GM18868 (cell line): ENCODE measurements around the gene STAU1.
"Not testable (repeated sequence)": the region's sequence is repeated elsewhere in the genome, so short reads cannot be mapped to it uniquely, and the experiment has no call there.

ENCODE experiments used
- ATAC-seq: cut with Tn5 transposase; IDR thresholded peaks from one replicate; pipeline ENCODE4 v1.9.1; 2021; ENCODE audit warnings: mild to moderate bottlenecking, moderate library complexity; ENCODE audit not compliant: unreplicated experiment

Gene STAU1

DNA sequence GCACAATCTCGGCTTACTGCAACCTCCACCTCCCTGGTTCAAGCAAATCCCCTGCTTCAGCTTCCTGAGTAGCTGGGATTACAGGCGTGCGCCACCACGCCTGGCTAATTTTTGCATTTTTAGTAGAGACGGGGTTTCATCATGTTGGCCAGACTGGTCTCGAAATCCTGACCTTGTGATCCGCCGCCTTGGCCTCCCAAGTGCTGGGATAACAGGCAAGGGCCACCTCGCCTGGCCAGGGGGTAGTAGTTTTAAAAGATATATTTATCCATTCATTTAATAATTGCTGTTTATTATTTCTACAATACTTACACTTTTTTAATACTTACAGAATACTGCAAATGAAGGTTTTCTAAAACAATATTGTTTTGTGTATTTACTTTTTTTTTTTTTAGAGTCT is 15.6 kb upstream of the STAU1 start:
- ATAC-seq = no peak

DNA sequence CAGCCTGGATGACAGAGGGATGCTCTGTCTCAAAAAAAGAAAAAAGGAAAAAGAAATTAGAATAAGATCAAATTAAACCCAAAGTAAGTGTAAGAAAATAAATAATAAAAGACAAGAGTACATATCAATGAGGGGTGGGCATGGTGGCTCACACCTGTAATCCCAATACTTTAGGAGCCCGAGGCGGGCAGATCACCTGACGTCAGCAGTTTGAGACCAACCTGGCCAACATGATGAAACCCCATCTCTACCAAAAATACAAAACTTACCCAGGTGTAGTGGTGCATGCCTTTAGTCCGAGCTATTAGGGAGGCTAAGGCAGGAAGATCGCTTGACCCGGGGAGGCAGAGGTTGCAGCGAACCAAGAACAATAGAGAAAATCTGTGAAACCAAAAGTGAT is 14.9 kb upstream of the STAU1 start:
- ATAC-seq = no peak

DNA sequence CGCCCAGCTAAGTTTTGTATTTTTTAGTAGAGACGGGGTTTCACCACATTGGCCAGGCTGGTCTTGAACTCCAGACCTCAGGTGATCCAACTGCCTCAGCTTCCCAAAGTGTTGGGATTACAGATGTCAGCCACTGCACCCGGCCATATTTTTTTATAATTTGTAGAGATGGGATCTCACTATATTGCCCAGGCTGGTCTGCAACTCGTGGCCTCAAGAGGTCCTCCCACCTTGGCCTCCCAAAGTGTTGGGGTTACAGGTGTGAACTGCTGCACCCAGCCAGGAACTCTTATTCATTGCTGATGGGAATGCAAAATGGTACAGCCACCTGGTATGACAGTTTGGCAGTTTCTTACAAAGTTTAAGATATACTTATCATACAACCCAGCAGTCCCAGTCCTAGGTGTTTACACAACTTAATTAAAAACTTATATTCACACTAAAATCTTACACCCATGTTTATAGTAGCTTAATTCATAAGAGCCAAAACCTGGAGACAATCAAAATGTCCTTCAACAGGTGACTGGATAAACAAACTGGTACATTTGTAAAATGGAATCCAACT is 11.7 kb upstream of the STAU1 start:
- ATAC-seq = no peak

DNA sequence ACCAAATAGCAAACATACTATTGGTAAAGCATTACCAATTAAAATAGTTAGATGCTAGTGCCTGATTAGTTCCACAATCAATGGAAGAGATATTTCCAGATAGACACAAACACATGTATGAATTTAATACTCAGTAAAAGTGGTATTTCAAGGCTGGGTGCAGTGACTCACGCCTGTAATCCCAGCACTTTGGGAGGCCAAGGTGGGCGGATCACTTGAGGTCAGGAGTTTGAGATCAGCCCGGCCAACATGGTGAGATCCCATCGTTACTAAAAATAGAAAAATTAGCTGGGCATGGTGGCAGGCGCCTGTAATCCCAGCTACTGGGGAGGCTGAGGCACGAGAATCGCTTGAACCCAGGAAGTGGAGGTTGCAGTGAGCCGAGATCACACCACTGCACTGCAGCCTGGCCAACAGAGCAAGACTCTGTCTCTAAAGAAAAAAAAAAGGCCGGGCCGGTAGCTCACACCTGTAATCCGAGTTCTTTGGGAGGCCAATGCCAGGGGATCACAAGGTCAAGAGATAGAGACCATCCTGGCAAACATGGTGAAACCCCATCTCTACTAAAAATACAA is 4.9 kb upstream of the STAU1 start:
- ATAC-seq = not testable (repeated sequence)

DNA sequence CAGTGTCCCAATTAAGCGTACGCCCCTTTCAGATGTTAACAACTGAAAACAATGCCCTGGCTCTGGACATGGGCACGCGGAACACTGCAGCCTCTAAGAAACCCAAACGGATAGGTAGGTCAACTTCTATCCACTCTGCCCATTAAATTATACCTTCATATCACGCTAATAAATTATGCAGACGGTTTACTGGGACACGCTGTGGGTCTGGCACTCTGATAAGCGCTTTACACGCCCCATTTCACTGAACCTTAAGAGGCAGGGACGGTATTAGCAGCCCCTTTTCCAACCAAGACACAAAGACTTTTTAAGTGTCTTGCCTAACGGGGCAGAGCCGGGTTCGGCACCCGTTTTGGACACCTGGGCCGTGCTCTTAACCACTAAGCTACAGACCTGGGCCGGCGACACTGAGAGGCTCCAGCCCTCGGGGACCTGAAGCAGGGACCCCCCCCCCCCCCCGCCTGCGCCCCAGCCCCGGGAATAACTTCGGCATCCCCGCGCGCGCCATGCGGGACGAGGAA is 744 bp downstream of the STAU1 start:
- ATAC-seq = no peak

DNA sequence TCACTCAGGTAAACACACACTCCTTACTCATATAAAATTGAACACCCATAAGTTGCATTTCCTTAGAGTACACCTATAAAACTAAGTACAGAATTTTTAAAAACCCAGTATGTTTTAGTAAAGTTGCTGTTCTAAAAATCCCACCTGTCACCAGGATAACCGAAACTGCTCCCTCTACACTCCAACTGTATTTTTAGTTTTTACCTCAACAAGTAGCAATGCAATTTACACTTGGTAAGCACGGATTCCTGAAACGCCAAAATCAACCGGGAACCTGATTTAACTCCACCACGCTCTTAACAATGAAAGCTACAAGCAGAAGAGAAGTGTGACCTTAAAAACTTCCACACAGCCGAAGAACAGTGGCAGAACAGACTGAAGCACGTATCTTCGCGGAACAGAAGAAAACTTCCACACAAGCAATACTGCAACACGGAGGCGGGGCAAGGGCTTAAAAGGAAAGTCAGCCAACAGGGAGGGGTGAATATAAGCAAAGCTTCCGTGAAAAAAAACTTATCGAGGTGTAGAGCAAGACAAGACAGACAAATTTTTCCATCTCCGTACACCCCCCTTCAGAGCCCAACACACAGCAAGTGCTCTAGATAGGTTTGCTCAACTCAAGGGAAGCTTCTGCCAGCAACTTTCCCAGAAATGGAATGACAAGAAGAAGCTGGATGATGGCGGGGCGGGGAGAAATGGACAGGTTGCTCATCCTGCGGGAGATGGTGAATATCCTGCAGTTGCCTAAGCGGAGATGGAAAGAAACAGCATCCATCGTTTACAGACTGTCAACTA is 1.4 kb downstream of the STAU1 start:
- ATAC-seq = peak; percentile 26

DNA sequence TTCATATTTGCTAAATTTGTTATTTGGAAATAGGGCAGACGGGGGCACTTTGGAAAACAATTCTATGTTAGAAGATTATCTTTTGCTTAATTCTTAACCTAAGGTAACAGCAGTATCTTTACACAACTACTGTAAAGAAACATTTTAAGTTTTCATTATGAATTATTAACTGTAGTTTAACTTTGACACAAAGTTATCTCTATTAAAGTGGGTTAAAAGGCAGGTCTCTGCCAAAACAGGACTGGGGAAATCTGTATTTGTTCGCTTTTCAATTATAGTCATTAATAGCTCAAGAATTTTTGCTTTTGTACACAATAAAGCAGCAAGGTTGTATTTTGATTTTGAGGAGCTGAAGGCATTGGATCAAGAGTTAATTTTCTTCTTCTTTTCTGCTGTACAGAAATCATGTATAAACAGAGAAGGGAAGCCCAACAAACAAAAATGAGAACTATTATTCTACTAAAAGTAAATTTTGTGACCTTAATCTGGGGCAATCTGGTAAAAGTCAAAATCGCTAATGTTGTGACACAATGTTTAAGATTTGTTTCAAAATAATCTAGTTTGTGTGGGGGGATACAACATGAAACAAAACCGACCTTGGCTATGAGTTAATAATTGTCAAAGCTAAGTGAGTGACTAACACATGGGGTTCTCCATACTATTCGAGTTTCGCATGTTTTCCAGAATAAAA is 2.9 kb downstream of the STAU1 start:
- ATAC-seq = no peak

DNA sequence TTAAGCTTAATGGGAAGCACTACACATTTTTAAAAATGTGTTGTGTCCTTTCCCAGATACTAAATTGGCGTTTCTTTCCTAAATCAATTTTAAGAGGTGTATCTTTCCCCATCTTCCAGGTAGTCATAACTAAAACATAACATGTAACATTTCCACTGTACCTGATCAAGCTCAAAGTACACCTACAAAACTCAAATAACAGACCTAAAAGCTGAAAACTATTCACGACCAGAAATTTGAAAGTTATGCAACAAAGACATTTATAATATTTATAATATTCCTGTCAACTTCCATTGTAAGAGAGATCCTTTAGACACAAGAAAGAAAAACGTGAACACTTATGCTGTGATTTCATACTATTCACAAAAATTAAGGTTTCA is 3.5 kb downstream of the STAU1 start:
- no peak for ATAC-seq

DNA sequence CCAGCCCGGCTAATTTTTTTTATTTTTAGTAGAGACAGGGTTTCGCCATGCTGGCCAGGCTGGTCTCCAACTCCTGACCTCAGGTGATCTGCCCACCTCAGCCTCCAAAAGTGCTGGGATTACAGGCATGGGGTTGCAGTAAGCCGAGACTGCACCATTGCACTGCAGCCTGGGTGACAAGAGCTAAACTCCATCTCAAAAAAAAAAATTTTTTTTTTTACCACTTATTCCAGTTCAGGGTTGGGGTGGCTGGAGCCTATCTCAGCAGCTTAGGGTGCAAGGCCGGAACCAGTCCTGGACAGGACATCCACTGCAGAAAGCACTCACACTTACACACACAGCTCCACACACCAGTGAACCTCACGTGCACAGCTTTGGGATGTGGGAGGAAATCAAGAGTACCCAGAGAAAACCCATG is 4.0 kb downstream of the STAU1 start:
- ATAC-seq = not testable (repeated sequence)

DNA sequence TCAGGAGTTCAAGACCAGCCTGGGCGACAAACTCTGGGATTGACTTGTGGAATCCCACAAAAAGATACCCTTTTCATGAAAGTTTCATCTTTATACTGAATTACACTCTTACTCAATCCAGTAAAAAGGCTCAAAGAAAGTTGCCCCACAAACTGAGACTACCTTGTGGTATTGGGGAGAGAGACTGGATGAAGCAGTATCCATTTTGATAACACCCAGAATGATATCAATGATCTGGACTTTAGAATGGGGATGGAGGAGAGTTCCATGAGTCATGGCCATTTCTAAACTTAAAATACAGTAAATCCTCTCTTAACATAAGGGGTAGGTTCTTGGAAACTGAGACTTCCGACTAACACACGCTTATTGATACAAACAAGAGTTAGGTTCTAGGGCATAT is 4.7 kb downstream of the STAU1 start:
- no peak for ATAC-seq

DNA sequence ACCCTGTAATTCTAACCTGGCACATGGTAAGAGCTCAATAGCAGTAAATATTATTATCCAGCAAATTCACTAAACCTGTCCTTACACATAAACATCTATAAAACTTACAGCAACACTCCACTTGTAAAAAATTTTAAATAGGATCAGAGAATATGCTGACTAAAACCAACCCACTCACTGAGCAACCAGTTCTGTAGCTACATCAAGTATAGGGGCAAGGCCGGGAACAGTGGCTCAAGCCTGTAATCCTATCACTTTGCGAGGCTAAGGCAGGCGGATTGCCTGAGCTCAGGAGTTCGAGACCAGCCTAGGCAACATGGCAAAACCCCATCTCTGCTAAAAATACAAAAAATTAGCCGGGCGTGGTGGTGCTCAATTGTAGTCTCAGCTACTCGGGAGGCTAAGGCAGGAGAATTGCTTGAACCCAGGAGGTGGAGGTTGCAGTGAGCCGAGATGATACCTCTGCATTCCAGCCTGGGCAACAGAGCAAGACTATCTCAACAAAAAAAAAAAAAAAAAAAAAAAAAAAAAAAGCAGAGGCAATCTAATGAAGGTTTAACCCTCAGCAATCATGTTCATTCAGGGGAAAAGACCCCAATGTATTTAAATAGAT is 6.8 kb downstream of the STAU1 start:
- ATAC-seq = no peak

DNA sequence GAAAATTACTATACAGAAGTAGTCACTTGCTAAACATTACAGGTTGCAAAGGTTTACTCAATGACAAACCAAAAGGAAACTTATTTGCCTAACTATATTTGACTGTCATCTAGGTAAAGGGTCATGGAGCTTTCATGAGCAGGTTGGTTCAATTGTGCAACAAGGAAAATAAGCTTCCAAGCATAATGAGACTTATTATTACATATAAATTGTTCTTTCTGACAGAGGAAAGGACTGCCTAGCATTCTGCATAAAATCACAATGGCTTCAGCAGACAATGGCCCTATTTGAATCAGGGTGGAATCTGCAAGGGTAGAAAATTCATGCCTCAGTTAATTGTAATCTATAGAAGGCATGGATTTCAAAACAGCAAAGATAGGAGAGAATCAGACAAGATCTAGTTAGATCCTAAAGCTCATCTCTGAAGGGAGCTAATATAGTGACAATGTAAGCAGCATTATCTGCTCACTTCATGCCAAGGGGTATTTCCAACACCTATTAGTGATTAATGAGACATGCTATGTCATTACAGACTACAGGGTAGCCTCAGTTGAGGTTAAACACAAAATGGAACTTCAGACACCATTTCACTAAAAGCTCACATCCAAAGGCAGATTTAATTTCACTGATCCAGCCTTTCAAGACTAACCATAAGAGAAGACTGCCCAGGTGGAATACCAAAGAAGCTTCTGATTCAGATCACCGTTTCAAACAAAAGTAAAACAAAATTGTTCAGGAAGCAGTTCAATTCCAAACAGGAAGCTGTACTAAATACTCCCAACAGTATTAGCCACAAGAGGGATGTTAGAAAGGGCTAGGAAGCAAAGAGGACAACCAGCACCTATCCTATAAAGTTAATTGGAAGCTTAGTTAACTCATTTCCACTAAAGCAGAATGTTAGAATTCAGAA is 8.5 kb downstream of the STAU1 start:
- no peak for ATAC-seq

DNA sequence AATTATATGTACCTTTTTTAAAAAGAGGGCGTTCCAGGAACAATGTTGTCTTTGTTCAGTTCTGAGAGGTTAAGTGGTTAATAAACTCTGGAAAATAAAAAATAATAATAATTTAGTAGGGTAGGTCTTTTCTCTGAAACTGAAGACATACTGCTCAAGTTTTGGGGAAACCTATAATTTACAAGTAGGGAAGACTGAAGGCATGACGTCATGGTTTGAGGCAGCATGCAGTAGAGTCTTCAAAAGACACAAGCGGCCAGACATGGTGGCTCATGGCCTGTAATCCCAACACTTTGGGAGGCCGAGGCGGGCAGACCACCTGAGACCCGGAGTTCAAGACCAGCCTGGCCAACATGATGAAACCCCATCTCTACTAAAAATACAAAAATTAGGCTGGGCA is 14.0 kb downstream of the STAU1 start:
- ATAC-seq = no peak

DNA sequence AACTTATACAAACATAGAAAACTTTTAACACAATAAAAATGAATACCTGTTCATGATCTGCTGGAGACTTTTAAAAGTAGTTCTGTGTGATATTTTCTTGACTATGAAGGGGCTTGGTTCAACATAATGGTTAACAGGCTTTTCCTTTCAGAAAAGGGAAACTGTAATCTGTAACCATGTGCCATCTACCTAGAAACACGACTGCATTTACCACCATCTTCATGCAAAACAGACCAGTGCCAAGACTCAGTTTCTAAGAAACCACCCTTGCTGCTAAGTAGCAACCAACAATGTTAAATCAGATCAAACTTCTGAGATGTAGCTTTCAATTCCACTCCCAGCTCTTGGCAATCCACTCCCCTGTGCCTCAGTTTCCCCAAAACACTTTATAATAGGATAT is 15.7 kb downstream of the STAU1 start:
- ATAC-seq = no peak

DNA sequence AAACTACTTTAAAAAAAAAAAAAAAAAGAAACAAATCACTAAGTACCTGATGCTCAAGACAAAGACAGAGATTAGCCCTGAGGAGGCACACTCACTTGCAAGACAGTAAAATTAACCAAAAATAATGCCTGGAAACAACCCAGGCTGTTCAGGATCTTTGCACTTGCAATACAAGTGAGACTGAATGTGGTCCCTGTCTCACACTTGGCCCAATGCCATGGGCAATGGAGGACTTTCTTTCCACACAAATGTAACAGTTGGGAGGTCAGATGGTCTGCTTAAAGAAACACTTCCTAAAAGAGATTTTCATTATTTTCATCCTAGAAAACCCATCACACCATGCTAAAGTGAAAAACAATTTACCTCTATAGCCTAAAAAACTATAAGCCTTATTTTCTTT is 16.2 kb downstream of the STAU1 start:
- ATAC-seq = no peak

DNA sequence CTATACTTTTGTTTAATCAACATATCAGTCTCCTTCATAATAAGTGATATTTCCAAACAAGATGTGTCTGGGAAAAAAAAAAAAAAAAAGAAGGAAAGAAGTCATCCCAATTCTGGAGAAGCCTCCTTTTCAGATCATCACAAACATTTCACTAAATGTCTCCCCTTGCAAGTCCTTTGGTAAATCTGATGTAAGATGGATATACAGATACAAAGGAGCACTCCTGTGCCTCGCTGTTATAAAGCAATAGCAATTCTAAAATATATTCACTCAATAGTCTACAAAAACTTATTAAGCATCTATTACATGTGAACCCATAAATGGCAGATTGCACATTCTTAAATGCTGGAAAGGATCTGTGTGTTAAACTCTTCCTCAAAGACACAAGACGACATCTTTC is 17.4 kb downstream of the STAU1 start:
- no peak for ATAC-seq

DNA sequence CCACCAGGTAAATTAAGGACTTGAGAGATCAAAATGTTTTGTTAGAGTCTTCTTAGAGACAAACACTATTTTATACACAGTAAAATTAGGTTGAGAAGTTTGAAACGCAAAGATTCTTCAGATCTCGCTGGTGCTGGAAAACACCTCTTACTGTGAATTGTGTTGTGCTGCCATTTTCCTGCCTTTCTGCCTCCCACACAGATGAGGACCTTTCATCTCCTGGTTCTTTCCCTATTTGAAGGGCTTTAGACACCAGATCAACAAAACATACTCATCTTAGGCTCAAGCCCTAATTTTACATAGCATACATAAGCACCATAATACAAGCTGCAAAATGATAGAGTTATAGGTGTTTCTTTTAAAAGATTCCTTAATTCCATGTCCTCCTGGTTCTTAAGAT is 18.6 kb downstream of the STAU1 start:
- no peak for ATAC-seq

DNA sequence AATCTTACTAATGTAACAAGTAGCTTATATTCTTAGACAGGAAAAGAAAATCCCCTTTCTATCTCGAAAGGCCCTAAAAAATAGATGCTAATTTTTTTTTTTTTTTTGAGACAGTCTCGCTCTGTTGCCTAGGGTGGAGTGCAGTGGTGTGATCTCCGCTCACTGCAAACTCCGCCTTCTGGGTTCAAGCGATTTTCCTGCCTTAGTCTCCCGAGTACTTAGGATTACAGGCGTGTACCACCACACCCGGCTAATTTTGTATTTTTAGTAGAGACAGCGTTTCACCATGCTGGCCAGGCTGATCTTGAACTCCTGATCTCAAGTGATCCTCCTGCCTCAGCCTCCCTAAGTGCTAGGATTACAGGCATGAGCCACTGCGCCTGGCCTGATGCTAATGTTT is 19.3 kb downstream of the STAU1 start:
- ATAC-seq = not testable (repeated sequence)

DNA sequence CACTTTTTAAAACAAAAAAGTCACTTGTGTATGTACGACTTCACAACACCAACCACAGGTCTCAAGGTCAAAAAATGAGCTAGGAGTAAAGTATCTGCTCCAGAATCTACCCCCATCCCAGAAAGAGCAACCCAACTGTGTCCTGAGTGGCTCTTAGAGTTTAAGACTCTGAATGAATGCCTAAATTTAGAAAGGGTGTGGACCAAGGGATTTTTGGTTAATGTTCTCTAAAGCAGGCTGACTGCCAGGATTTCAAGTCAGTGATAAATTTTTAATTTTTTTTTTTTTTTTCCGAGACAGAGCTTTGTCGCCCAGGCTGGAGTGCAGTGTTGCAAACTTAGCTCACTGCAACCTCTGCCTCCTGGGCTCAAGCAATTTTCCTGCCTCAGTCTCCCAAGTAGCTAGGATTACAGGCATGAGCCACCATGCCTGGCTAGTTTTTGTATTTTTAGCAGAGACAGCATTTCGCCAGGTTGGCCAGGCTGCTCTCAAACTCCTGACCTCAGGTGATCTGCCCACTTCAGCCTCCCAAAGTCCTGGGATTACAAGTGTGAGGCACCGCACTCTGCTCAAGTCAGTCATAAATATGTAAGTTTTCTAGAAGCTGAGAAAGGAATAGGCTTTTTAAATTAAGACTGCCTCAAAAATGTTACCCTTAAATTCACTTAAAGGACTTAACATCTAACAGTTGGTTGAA is 20.2 kb downstream of the STAU1 start:
- ATAC-seq = no peak
